Ascending aorta (tissue), 2 donors: ENCODE results near the gene ELF2. TPM values are rescaled to one million over a fixed set of nuclear protein-coding genes. Genes with fewer than 3 reads are reported as not detected.

Experiments used
- DNase-seq, 2 donors: peaks; one replicate each; pipeline ENCODE4 v3.0.0-alpha.2; 2019; ENCODE audit warnings: low spot score in 2 of 2
- H3K27ac ChIP-seq, 2 donors: fragments of 200-600 bp; sonication (generic); one replicate each; pipeline ENCODE4 v1.5.1; 2016 to 2017; ENCODE audit warnings: mild to moderate bottlenecking in 1 of 2
- H3K27me3 ChIP-seq: fragments of 200-600 bp; sonication (generic); one replicate; pipeline ENCODE4 v1.5.1; 2017
- H3K36me3 ChIP-seq, 2 donors: fragments of 200-600 bp; sonication (generic); one replicate each; pipeline ENCODE4 v1.5.1; 2016
- H3K4me1 ChIP-seq, 2 donors: fragments of 200-600 bp; sonication (generic); one replicate each; pipeline ENCODE4 v1.5.1; 2016 to 2017; ENCODE audit warnings: mild to moderate bottlenecking in 1 of 2
- H3K4me3 ChIP-seq, 2 donors: fragments of 200-600 bp; sonication (generic); one replicate each; pipeline ENCODE4 v1.5.1; 2016 to 2017; ENCODE audit warnings: mild to moderate bottlenecking in 1 of 2
- H3K9me3 ChIP-seq, 2 donors: fragments of 200-600 bp; sonication (generic); one replicate each; pipeline ENCODE4 v1.5.1; 2016
- CTCF ChIP-seq, 3 experiments: fragments of 200-600 bp in 2 of 3; fragments of 450-650 bp in 1 of 3; sonication (generic) in 2 of 3; IDR thresholded peaks; one replicate each; pipeline ENCODE4 v1.5.1; 2016 to 2019; ENCODE audit warnings: antibody characterized with exemption in 3 of 3, mild to moderate bottlenecking in 1 of 3, moderate library complexity in 1 of 3
- intact Hi-C: fragments of 100-400 bp; cut with DNase I; formaldehyde crosslinking; loops from one replicate; pipeline ENCODE4 v1.15.1; 2023
- total RNA-seq: library from RNA; depleted of rRNA; stranded (reverse); fragments of >200 nt; gene quantifications from one replicate; pipeline ENCODE4 v1.1.0, GENCODE V29; 2016

The ELF2 gene
- total RNA-seq, 1 donor from 2014 or later, result 20.3 TPM

GRCh38 chr4:139044291-139044690 lies 132.7 kb downstream of the ELF2 start:
- Histone ChIP-seq H3K27me3 (no peaks in the 10 kb centered on the region), H3K9me3 (no peaks in the 10 kb centered on the region), H3K4me3 (no peak overlapping the region), H3K36me3 (peaks cover 26 to 33% of the 10 kb centered on the region in 2 donors), H3K4me1 (no peaks in the 10 kb centered on the region), H3K27ac (no peak overlapping the region)
- intact Hi-C loops, result no loop called here
- no peak for DNase-seq
- TF ChIP-seq CTCF (IDR thresholded peaks at IDR 0.05), result no peak

GRCh38 chr4:139042981-139043460 lies 134.0 kb downstream of the ELF2 start:
- H3K27ac ChIP-seq, result peak overlapping the region in 1 of 2 donors; percentile 23
- intact Hi-C loops, result no loop called here
- DNase-seq, result no peak

GRCh38 chr4:139038874-139039443 lies 138.1 kb downstream of the ELF2 start:
- Histone ChIP-seq H3K4me1 (no peaks in the 10 kb centered on the region), H3K4me3 (no peak overlapping the region), H3K27ac (no peak overlapping the region), H3K36me3 (peaks cover 10 to 12% of the 10 kb centered on the region in 2 donors), H3K9me3 (no peaks in the 10 kb centered on the region), H3K27me3 (no peaks in the 10 kb centered on the region)
- no peak for DNase-seq
- intact Hi-C loops, result loop anchor here (10.0 kb wide), 1 partner anchor 616 kb away; no protein-coding TSS in a partner anchor
- no peak for TF ChIP-seq CTCF (IDR thresholded peaks at IDR 0.05)

More at GRCh38 chr4:139042981-139043460, 134.0 kb downstream of the ELF2 start:
- no peak overlapping the region for H3K4me3 ChIP-seq
- no peaks in the 10 kb centered on the region for H3K9me3 ChIP-seq
- H3K36me3 ChIP-seq, result peaks cover 24 to 26% of the 10 kb centered on the region in 2 donors
- H3K27me3 ChIP-seq, result no peaks in the 10 kb centered on the region
- no peak for TF ChIP-seq CTCF (IDR thresholded peaks at IDR 0.05)
- no peaks in the 10 kb centered on the region for H3K4me1 ChIP-seq

GRCh38 chr4:139036885-139037284 lies 140.1 kb downstream of the ELF2 start:
- Histone ChIP-seq H3K4me3 (no peak overlapping the region), H3K9me3 (no peaks in the 10 kb centered on the region), H3K27me3 (no peaks in the 10 kb centered on the region), H3K27ac (no peak overlapping the region), H3K4me1 (no peaks in the 10 kb centered on the region), H3K36me3 (peaks cover 4 to 6% of the 10 kb centered on the region in 2 donors)
- TF ChIP-seq CTCF (IDR thresholded peaks at IDR 0.05), result no peak
- no peak for DNase-seq
- intact Hi-C loops, result loop anchor here (10.0 kb wide), 1 partner anchor 618 kb away; no protein-coding TSS in a partner anchor

GRCh38 chr4:139035650-139036049 lies 141.4 kb downstream of the ELF2 start:
- Histone ChIP-seq H3K4me1 (no peaks in the 10 kb centered on the region), H3K9me3 (no peaks in the 10 kb centered on the region), H3K27ac (no peak overlapping the region), H3K36me3 (peaks cover 4 to 6% of the 10 kb centered on the region in 2 donors), H3K27me3 (no peaks in the 10 kb centered on the region), H3K4me3 (no peak overlapping the region)
- no peak for DNase-seq
- no peak for TF ChIP-seq CTCF (IDR thresholded peaks at IDR 0.05)
- intact Hi-C loops, result loop anchor here (10.0 kb wide), 1 partner anchor 619 kb away; no protein-coding TSS in a partner anchor
